ENCODE measurements around the gene ATP23.
A peak's percentile ranks its signal among the peaks of the same experiment; 100 is the strongest.

The ATP23 gene

GRCh38 chr12:57909611-57910010 is 31.8 kb upstream of the ATP23 start:
- Histone ChIP-seq H3K4me1 (ENCODE audit: control insufficient read depth, insufficient read depth, low read length) (no peaks in the 10 kb centered on the region), H3K36me3 (ENCODE audit: control insufficient read depth, insufficient read depth, low read length, severe bottlenecking) (no peaks in the 10 kb centered on the region), H3K9ac (ENCODE audit: low read length) (no peak overlapping the region), H3K27me3 (replicated peaks; ENCODE audit: control insufficient read depth, insufficient read depth, low read length) (peaks cover 9% of the 10 kb centered on the region), H3K9me3 (ENCODE audit: control insufficient read depth, low read length) (no peaks in the 10 kb centered on the region), H3K4me3 (ENCODE audit: low read length) (no peak overlapping the region)
- DNase-seq (ENCODE audit: low read depth) = no peak

GRCh38 chr12:57918147-57918546 is 23.2 kb upstream of the ATP23 start:
- H3K36me3 ChIP-seq (ENCODE audit: control insufficient read depth, insufficient read depth, low read length, severe bottlenecking) = no peaks in the 10 kb centered on the region
- no peak for DNase-seq (ENCODE audit: low read depth)
- H3K27me3 ChIP-seq (replicated peaks; ENCODE audit: control insufficient read depth, insufficient read depth, low read length) = peaks cover 18% of the 10 kb centered on the region
- no peak overlapping the region for H3K9ac ChIP-seq (ENCODE audit: low read length)
- no peaks in the 10 kb centered on the region for H3K9me3 ChIP-seq (ENCODE audit: control insufficient read depth, low read length)
- no peaks in the 10 kb centered on the region for H3K4me1 ChIP-seq (ENCODE audit: control insufficient read depth, insufficient read depth, low read length)
- no peak overlapping the region for H3K4me3 ChIP-seq (ENCODE audit: low read length)

GRCh38 chr12:57927086-57927485 is 14.3 kb upstream of the ATP23 start:
- Histone ChIP-seq H3K27me3 (replicated peaks; ENCODE audit: control insufficient read depth, insufficient read depth, low read length) (no peaks in the 10 kb centered on the region), H3K9ac (ENCODE audit: low read length) (no peak overlapping the region), H3K36me3 (ENCODE audit: control insufficient read depth, insufficient read depth, low read length, severe bottlenecking) (no peaks in the 10 kb centered on the region), H3K4me3 (ENCODE audit: low read length) (no peak overlapping the region), H3K9me3 (ENCODE audit: control insufficient read depth, low read length) (no peaks in the 10 kb centered on the region), H3K4me1 (ENCODE audit: control insufficient read depth, insufficient read depth, low read length) (no peaks in the 10 kb centered on the region)
- DNase-seq (ENCODE audit: low read depth) = no peak

- no peak for DNase-seq (ENCODE audit: low read depth)
- Histone ChIP-seq H3K36me3 (ENCODE audit: control insufficient read depth, insufficient read depth, low read length, severe bottlenecking) (no peaks in the 10 kb centered on the region), H3K4me3 (ENCODE audit: low read length) (no peak overlapping the region), H3K9ac (ENCODE audit: low read length) (no peak overlapping the region), H3K9me3 (ENCODE audit: control insufficient read depth, low read length) (no peaks in the 10 kb centered on the region), H3K4me1 (ENCODE audit: control insufficient read depth, insufficient read depth, low read length) (no peaks in the 10 kb centered on the region), H3K27me3 (replicated peaks; ENCODE audit: control insufficient read depth, insufficient read depth, low read length) (no peaks in the 10 kb centered on the region)
Measured at GRCh38 chr12:57929092-57929830, 12.1 kb upstream of the ATP23 start.

- no peak for DNase-seq (ENCODE audit: low read depth)
- no peaks in the 10 kb centered on the region for H3K27me3 ChIP-seq (replicated peaks; ENCODE audit: control insufficient read depth, insufficient read depth, low read length)
- H3K4me1 ChIP-seq (ENCODE audit: control insufficient read depth, insufficient read depth, low read length) = peaks cover 12% of the 10 kb centered on the region
- H3K9ac ChIP-seq (ENCODE audit: low read length) = peak overlapping the region; percentile 86
- H3K9me3 ChIP-seq (ENCODE audit: control insufficient read depth, low read length) = no peaks in the 10 kb centered on the region
- peak overlapping the region; percentile 93 for H3K4me3 ChIP-seq (ENCODE audit: low read length)
- H3K36me3 ChIP-seq (ENCODE audit: control insufficient read depth, insufficient read depth, low read length, severe bottlenecking) = no peaks in the 10 kb centered on the region
Measured at GRCh38 chr12:57934819-57935218, 6.5 kb upstream of the ATP23 start.

- H3K9ac ChIP-seq (ENCODE audit: low read length) = peak overlapping the region; percentile 86
- DNase-seq (ENCODE audit: low read depth) = no peak
- peak overlapping the region; percentile 93 for H3K4me3 ChIP-seq (ENCODE audit: low read length)
- no peaks in the 10 kb centered on the region for H3K36me3 ChIP-seq (ENCODE audit: control insufficient read depth, insufficient read depth, low read length, severe bottlenecking)
- H3K4me1 ChIP-seq (ENCODE audit: control insufficient read depth, insufficient read depth, low read length) = peaks cover 12% of the 10 kb centered on the region
- no peaks in the 10 kb centered on the region for H3K9me3 ChIP-seq (ENCODE audit: control insufficient read depth, low read length)
- H3K27me3 ChIP-seq (replicated peaks; ENCODE audit: control insufficient read depth, insufficient read depth, low read length) = no peaks in the 10 kb centered on the region
Measured at GRCh38 chr12:57935331-57935730, 6.0 kb upstream of the ATP23 start.

GRCh38 chr12:57935839-57936512 is 5.4 kb upstream of the ATP23 start:
- peak overlapping the region; percentile 86 for H3K9ac ChIP-seq (ENCODE audit: low read length)
- peak; percentile 97 for DNase-seq (ENCODE audit: low read depth)
- peaks cover 18% of the 10 kb centered on the region for H3K4me1 ChIP-seq (ENCODE audit: control insufficient read depth, insufficient read depth, low read length)
- no peaks in the 10 kb centered on the region for H3K27me3 ChIP-seq (replicated peaks; ENCODE audit: control insufficient read depth, insufficient read depth, low read length)
- H3K9me3 ChIP-seq (ENCODE audit: control insufficient read depth, low read length) = no peaks in the 10 kb centered on the region
- H3K36me3 ChIP-seq (ENCODE audit: control insufficient read depth, insufficient read depth, low read length, severe bottlenecking) = no peaks in the 10 kb centered on the region
- peak overlapping the region; percentile 93 for H3K4me3 ChIP-seq (ENCODE audit: low read length)

- Histone ChIP-seq H3K4me3 (ENCODE audit: low read length) (peak overlapping the region; percentile 93), H3K4me1 (ENCODE audit: control insufficient read depth, insufficient read depth, low read length) (peaks cover 18% of the 10 kb centered on the region), H3K27me3 (replicated peaks; ENCODE audit: control insufficient read depth, insufficient read depth, low read length) (no peaks in the 10 kb centered on the region), H3K9me3 (ENCODE audit: control insufficient read depth, low read length) (no peaks in the 10 kb centered on the region), H3K9ac (ENCODE audit: low read length) (peak overlapping the region; percentile 86), H3K36me3 (ENCODE audit: control insufficient read depth, insufficient read depth, low read length, severe bottlenecking) (no peaks in the 10 kb centered on the region)
- no peak for DNase-seq (ENCODE audit: low read depth)
Measured at GRCh38 chr12:57936513-57936883, 4.9 kb upstream of the ATP23 start.

GRCh38 chr12:57939291-57939690 is 2.1 kb upstream of the ATP23 start:
- H3K36me3 ChIP-seq (ENCODE audit: control insufficient read depth, insufficient read depth, low read length, severe bottlenecking) = no peaks in the 10 kb centered on the region
- H3K4me1 ChIP-seq (ENCODE audit: control insufficient read depth, insufficient read depth, low read length) = peaks cover 18% of the 10 kb centered on the region
- H3K4me3 ChIP-seq (ENCODE audit: low read length) = no peak overlapping the region
- no peaks in the 10 kb centered on the region for H3K27me3 ChIP-seq (replicated peaks; ENCODE audit: control insufficient read depth, insufficient read depth, low read length)
- no peaks in the 10 kb centered on the region for H3K9me3 ChIP-seq (ENCODE audit: control insufficient read depth, low read length)
- H3K9ac ChIP-seq (ENCODE audit: low read length) = no peak overlapping the region
- no peak for DNase-seq (ENCODE audit: low read depth)

- Histone ChIP-seq H3K9ac (ENCODE audit: low read length) (peak overlapping the region; percentile 87), H3K36me3 (ENCODE audit: control insufficient read depth, insufficient read depth, low read length, severe bottlenecking) (no peaks in the 10 kb centered on the region), H3K4me3 (ENCODE audit: low read length) (peak overlapping the region; percentile 91), H3K4me1 (ENCODE audit: control insufficient read depth, insufficient read depth, low read length) (peaks cover 11% of the 10 kb centered on the region), H3K9me3 (ENCODE audit: control insufficient read depth, low read length) (no peaks in the 10 kb centered on the region), H3K27me3 (replicated peaks; ENCODE audit: control insufficient read depth, insufficient read depth, low read length) (no peaks in the 10 kb centered on the region)
- DNase-seq (ENCODE audit: low read depth) = no peak
Measured at GRCh38 chr12:57940052-57940914, 1.1 kb upstream of the ATP23 start.

GRCh38 chr12:57940915-57941164 is 527 bp upstream of the ATP23 start:
- H3K4me3 ChIP-seq (ENCODE audit: low read length) = peak overlapping the region; percentile 91
- H3K36me3 ChIP-seq (ENCODE audit: control insufficient read depth, insufficient read depth, low read length, severe bottlenecking) = no peaks in the 10 kb centered on the region
- H3K9ac ChIP-seq (ENCODE audit: low read length) = peak overlapping the region; percentile 87
- DNase-seq (ENCODE audit: low read depth) = no peak
- no peaks in the 10 kb centered on the region for H3K27me3 ChIP-seq (replicated peaks; ENCODE audit: control insufficient read depth, insufficient read depth, low read length)
- H3K4me1 ChIP-seq (ENCODE audit: control insufficient read depth, insufficient read depth, low read length) = peaks cover 9% of the 10 kb centered on the region
- H3K9me3 ChIP-seq (ENCODE audit: control insufficient read depth, low read length) = no peaks in the 10 kb centered on the region

Data from adipocyte (in vitro differentiated cells).